HepG2 (cell line): ENCODE data around the gene CHCHD1. TPM values are rescaled to one million over a fixed set of nuclear protein-coding genes. Genes with fewer than 3 reads are reported as not detected.

Source experiments
- CBX5 ChIP-seq: sonication (generic); formaldehyde crosslinking; IDR thresholded peaks from 2 replicates; pipeline ENCODE4 v1.4.0; 2020; ENCODE audit warnings: missing genetic modification reagents, borderline replicate concordance
- GFI1 ChIP-seq: sonication (generic); formaldehyde crosslinking; IDR thresholded peaks from 2 replicates; pipeline ENCODE4 v1.5.0; 2020; ENCODE audit warnings: missing genetic modification reagents, mild to moderate bottlenecking, borderline replicate concordance
- GLI4 ChIP-seq: sonication (generic); formaldehyde crosslinking; IDR thresholded peaks from 2 replicates; pipeline ENCODE4 v1.5.1; 2020; ENCODE audit warnings: missing genetic modification reagents, mild to moderate bottlenecking, moderate library complexity, borderline replicate concordance
- NFAT5 ChIP-seq: sonication (generic); formaldehyde crosslinking; IDR thresholded peaks from 2 replicates; pipeline ENCODE4 v1.4.0; 2020; ENCODE audit warnings: missing genetic modification reagents
- NFYB ChIP-seq: sonication (generic); formaldehyde crosslinking; IDR thresholded peaks from 2 replicates; pipeline ENCODE4 v1.4.0; 2020; ENCODE audit warnings: missing genetic modification reagents
- TSC22D2 ChIP-seq: sonication (generic); formaldehyde crosslinking; IDR thresholded peaks from 2 replicates; pipeline ENCODE4 v1.5.1; 2020; ENCODE audit warnings: missing genetic modification reagents, mild to moderate bottlenecking, borderline replicate concordance
- ZBTB34 ChIP-seq: sonication (generic); formaldehyde crosslinking; IDR thresholded peaks from 2 replicates; pipeline ENCODE4 v1.8.0; 2022; ENCODE audit warnings: mild to moderate bottlenecking, missing genetic modification reagents
- ZIK1 ChIP-seq: sonication (generic); formaldehyde crosslinking; IDR thresholded peaks from 2 replicates; pipeline ENCODE4 v1.5.0; 2020; ENCODE audit warnings: mild to moderate bottlenecking, low read depth, missing genetic modification reagents, borderline replicate concordance
- ZNF441 ChIP-seq: sonication (generic); formaldehyde crosslinking; IDR thresholded peaks from 2 replicates; pipeline ENCODE4 v1.7.0; 2021; ENCODE audit warnings: missing genetic modification reagents, borderline replicate concordance
- polyA plus RNA-seq, 8 experiments: library from polyadenylated mRNA; depleted of rRNA in 3 of 8; stranded (reverse) in 7 of 8; unstranded in 1 of 8; fragments of >200 nt; fragmentation: Illumina TruSeq in 4 of 8; extraction: Trizol in 4 of 8; gene quantifications; 2 replicates each; pipeline versions ENCODE4 v1.2.1 to v1.2.3, GENCODE V29; 2011 to 2016; ENCODE audit warnings: low read depth in 4 of 8, missing spikeins in 1 of 8, mixed read lengths in 1 of 8; ENCODE audit not compliant: insufficient read depth in 1 of 8
- total RNA-seq, 5 experiments: library from RNA; depleted of rRNA; stranded (reverse); fragments of >200 nt; fragmentation: Illumina TruSeq; extraction: Trizol; gene quantifications; 2 replicates each; pipeline ENCODE4 v1.2.3, GENCODE V29; 2016; ENCODE audit warnings: low read depth in 1 of 5

CHCHD1 gene
- total and polyA plus RNA-seq, 2 of the 13 experiments (the other 11 are each of a cell fraction or from before 2014, with no cell fraction given): 36.9 to 71.2 TPM

GRCh38 chr10:73771722-73772280 lies 10.0 kb upstream of the CHCHD1 start (continued):
- TF ChIP-seq ZBTB34 (CRISPR knock-in tag) (0 out of 2 replicates have a peak, but pooled peaks have one; percentile 36), TSC22D2 (CRISPR knock-in tag) (no peak), ZIK1 (CRISPR knock-in tag) (no peak), NFYB (CRISPR knock-in tag) (0 out of 2 replicates have a peak, but pooled peaks have one; percentile 23), ZNF441 (CRISPR knock-in tag) (peak; percentile 39; the same call in 1 of the 2 replicates), NFAT5 (CRISPR knock-in tag) (peak; percentile 18; the same call in 1 of the 2 replicates), CBX5 (CRISPR knock-in tag) (no peak), GLI4 (CRISPR knock-in tag) (no peak), GFI1 (CRISPR knock-in tag) (no peak)
